Esophagus squamous epithelium (tissue), 4 donors: ENCODE data around the gene DNM2.

Experiments
- POLR2A ChIP-seq, 4 donors: fragments of 450-650 bp; IDR thresholded peaks; one replicate each; pipeline ENCODE4 v1.6.1; 2017; ENCODE audit warnings: antibody characterized with exemption in 4 of 4, mild to moderate bottlenecking in 4 of 4, moderate library complexity in 3 of 4
- TF ChIP-seq, protein P1 (sequence below), 6 experiments: fragments of 450-650 bp in 4 of 6; fragments of 200-600 bp in 2 of 6; sonication (generic) in 2 of 6; IDR thresholded peaks; one replicate each; pipeline ENCODE4 v1.5.1; 2016 to 2019; ENCODE audit warnings: antibody characterized with exemption in 6 of 6, mild to moderate bottlenecking in 4 of 6, moderate library complexity in 4 of 6

DNA sequence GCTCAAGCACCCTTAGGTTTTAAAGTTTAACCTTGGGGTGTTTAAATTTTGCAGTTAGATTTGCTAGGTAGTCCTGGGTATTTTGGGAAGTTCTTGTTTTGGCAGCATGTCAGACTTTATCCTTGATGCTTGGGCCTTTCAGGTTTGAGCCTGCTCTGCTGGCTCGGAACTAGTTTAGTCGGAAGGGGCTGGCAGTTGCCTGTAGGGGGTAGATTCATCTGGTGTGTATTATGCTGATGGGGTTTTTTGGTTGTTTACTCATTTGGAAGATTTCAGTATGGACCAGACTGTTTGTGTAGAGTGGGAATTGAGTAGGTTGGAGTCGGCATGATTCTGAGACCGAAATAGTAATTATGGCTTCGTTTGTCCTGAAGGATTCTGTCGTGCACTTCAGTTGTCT is 48.6 kb upstream of the DNM2 start:
- TF ChIP-seq POLR2A (IDR thresholded peaks at IDR 0.05): no peak
- TF ChIP-seq, protein P1, sequence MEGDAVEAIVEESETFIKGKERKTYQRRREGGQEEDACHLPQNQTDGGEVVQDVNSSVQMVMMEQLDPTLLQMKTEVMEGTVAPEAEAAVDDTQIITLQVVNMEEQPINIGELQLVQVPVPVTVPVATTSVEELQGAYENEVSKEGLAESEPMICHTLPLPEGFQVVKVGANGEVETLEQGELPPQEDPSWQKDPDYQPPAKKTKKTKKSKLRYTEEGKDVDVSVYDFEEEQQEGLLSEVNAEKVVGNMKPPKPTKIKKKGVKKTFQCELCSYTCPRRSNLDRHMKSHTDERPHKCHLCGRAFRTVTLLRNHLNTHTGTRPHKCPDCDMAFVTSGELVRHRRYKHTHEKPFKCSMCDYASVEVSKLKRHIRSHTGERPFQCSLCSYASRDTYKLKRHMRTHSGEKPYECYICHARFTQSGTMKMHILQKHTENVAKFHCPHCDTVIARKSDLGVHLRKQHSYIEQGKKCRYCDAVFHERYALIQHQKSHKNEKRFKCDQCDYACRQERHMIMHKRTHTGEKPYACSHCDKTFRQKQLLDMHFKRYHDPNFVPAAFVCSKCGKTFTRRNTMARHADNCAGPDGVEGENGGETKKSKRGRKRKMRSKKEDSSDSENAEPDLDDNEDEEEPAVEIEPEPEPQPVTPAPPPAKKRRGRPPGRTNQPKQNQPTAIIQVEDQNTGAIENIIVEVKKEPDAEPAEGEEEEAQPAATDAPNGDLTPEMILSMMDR (IDR thresholded peaks at IDR 0.05): no peak
